ENCODE data around the gene MDFIC2. TPM values are rescaled to one million over a fixed set of nuclear protein-coding genes. Genes with fewer than 3 reads are reported as not detected.

The MDFIC2 gene
- total and polyA plus RNA-seq, 2 donors (not counting 3 experiments of a cell fraction or from before 2014, with no cell fraction given) = not detected

GRCh38 chr3:70156808-70157207, 155.6 kb downstream of the MDFIC2 start:
- no peaks in the 10 kb centered on the region for H3K4me1 ChIP-seq (ENCODE audit: control insufficient read depth, extremely low read depth, insufficient read depth, low read length)
- no peak overlapping the region for H3K9ac ChIP-seq (replicated peaks; ENCODE audit: extremely low read depth, insufficient read depth, low read length)
- FAIRE-seq (no peak), DNase-seq (ENCODE audit: low read depth, low spot score) (no peak)
- no peaks in the 10 kb centered on the region for H3K36me3 ChIP-seq (ENCODE audit: control insufficient read depth in 2 of 2, extremely low read depth in 1 of 2, insufficient read depth in 2 of 2, low read length in 2 of 2)
- dilution Hi-C loops (cut with MboI; ENCODE audit: extremely low pct_ligation_motif_present, low sequenced_read_pairs) (no loop called here), intact Hi-C loops (cut with micrococcal nuclease) (no loop called here)
- no peaks in the 10 kb centered on the region for H3K27me3 ChIP-seq (ENCODE audit: control insufficient read depth in 2 of 2, insufficient read depth in 2 of 2, low read length in 2 of 2)
- H3K4me2 ChIP-seq (ENCODE audit: insufficient read depth, low read length) = no peak overlapping the region
- POLR2A ChIA-PET = no interaction called here
- H3K79me2 ChIP-seq (ENCODE audit: control insufficient read depth, insufficient read depth, low read length) = no peaks in the 10 kb centered on the region
- CTCF ChIA-PET = interaction anchor here (2.0 kb wide), 1 partner anchor 14 kb away, joined by 6 read pairs; no protein-coding TSS in a partner anchor
- no peak overlapping the region for H3K4me3 ChIP-seq (replicated peaks in 1 of 3; ENCODE audit: insufficient read depth in 1 of 3, low read depth in 1 of 3, low read length in 3 of 3)
- H3K9me1 ChIP-seq (replicated peaks; ENCODE audit: control insufficient read depth, extremely low read depth, insufficient read depth, low read length) = no peaks in the 10 kb centered on the region
- H3K9me3 ChIP-seq (replicated peaks; ENCODE audit: control insufficient read depth, insufficient read depth, low read length) = no peaks in the 10 kb centered on the region
- BruUV-seq (replicated peaks) = no TSS peak
- H4K20me1 ChIP-seq (replicated peaks; ENCODE audit: control insufficient read depth, extremely low read depth, insufficient read depth, low read length) = no peaks in the 10 kb centered on the region
- TF ChIP-seq CTCF (IDR thresholded peaks at IDR 0.05; ENCODE audit: extremely low read depth in 1 of 2, insufficient read depth in 1 of 2, low read depth in 1 of 2, low read length in 2 of 2) (no peak), FOS (IDR thresholded peaks at IDR 0.05; ENCODE audit: borderline replicate concordance, insufficient read depth, low read length) (no peak), EZH2 (IDR thresholded peaks at IDR 0.05; ENCODE audit: borderline replicate concordance, low read depth, low read length, severe bottlenecking) (no peak), POLR2A (IDR thresholded peaks at IDR 0.05; ENCODE audit: low read depth, low read length) (no peak), JUN (IDR thresholded peaks at IDR 0.05; ENCODE audit: borderline replicate concordance, insufficient read depth, insufficient read length, low read depth) (no peak), POLR2AphosphoS5 (IDR thresholded peaks at IDR 0.05; ENCODE audit: insufficient read depth, low read depth, low read length) (no peak), GATA2 (IDR thresholded peaks at IDR 0.05; ENCODE audit: insufficient read depth, insufficient read length, low read depth, low read length) (no peak), MYC (IDR thresholded peaks at IDR 0.05; ENCODE audit: low read depth, low read length) (no peak)
- H2AFZ ChIP-seq (ENCODE audit: low read depth, low read length) = no peak overlapping the region
- H3K27ac ChIP-seq (ENCODE audit: insufficient read depth, low read depth, low read length) = no peak overlapping the region
